Transverse colon (tissue), 4 donors: ENCODE results near the gene ANP32A. TPM values are rescaled to one million over a fixed set of nuclear protein-coding genes. Genes with fewer than 3 reads are reported as not detected.
"Not testable (repeated sequence)": the region's sequence is repeated elsewhere in the genome, so short reads cannot be mapped to it uniquely, and the experiment has no call there.

Experiments
- DNase-seq: peaks from one replicate; pipeline ENCODE4 v3.0.0-alpha.2; 2019
- H3K27ac ChIP-seq, 4 donors: fragments of 200-600 bp; sonication (generic); 2 replicates each; pipeline ENCODE4 v1.5.1; 2016 to 2018; ENCODE audit warnings: inconsistent platforms in 4 of 4
- H3K27me3 ChIP-seq: fragments of 200-600 bp; sonication (generic); 2 replicates; pipeline ENCODE4 v1.5.1; 2017; ENCODE audit warnings: inconsistent platforms
- H3K36me3 ChIP-seq, 4 donors: fragments of 200-600 bp; sonication (generic); 2 replicates each; pipeline ENCODE4 v1.5.1; 2017 to 2019; ENCODE audit warnings: inconsistent platforms in 4 of 4
- H3K4me1 ChIP-seq, 4 donors: fragments of 200-600 bp; sonication (generic); 2 replicates each; pipeline ENCODE4 v1.5.1; 2017 to 2020; ENCODE audit warnings: inconsistent platforms in 4 of 4
- H3K4me3 ChIP-seq, 4 donors: fragments of 200-600 bp; sonication (generic); 1 replicate in 1 of 4; 2 replicates in 3 of 4; pipeline versions ENCODE4 v1.5.1 to v1.6.1; 2017 to 2019; ENCODE audit warnings: inconsistent platforms in 4 of 4
- H3K9me3 ChIP-seq, 2 donors: fragments of 200-600 bp; sonication (generic); 2 replicates each; pipeline ENCODE4 v1.5.1; 2017 to 2019; ENCODE audit warnings: inconsistent platforms in 2 of 2
- CTCF ChIP-seq, 5 experiments: fragments of 200-600 bp in 3 of 5; fragments of 450-650 bp in 2 of 5; sonication (generic) in 3 of 5; IDR thresholded peaks; 1 replicate in 2 of 5; 2 replicates in 3 of 5; pipeline ENCODE4 v1.5.1; 2016 to 2017; ENCODE audit warnings: antibody characterized with exemption in 5 of 5, inconsistent platforms in 3 of 5, mild to moderate bottlenecking in 2 of 5, moderate library complexity in 1 of 5
- EP300 ChIP-seq: sonication (generic); formaldehyde crosslinking; IDR thresholded peaks from one replicate; pipeline ENCODE4 v1.6.1; 2017; ENCODE audit warnings: antibody characterized with exemption, low read depth
- POLR2A ChIP-seq: fragments of 450-650 bp; IDR thresholded peaks from one replicate; pipeline ENCODE4 v1.6.1; 2016; ENCODE audit warnings: antibody characterized with exemption, mild to moderate bottlenecking, moderate library complexity
- POLR2AphosphoS5 ChIP-seq, 3 donors: sonication (generic); formaldehyde crosslinking; IDR thresholded peaks; one replicate each; pipeline ENCODE4 v1.6.1; 2016; ENCODE audit warnings: antibody characterized with exemption in 3 of 3
- WGBS, 2 donors: methylation state at CpG; one replicate each; pipeline ENCODE4 v1.1.5; 2018; ENCODE audit warnings: low coverage in 1 of 2; 5-methylcytosine and 5-hydroxymethylcytosine counted together
- in situ Hi-C, 4 donors: fragments of 200-750 bp; cut with MboI; loops; one replicate each; pipeline versions ENCODE4 v1.15.0 to v1.15.1; 2017; ENCODE audit warnings: low sequenced_read_pairs in 3 of 4, low pct_ligation_motif_present in 1 of 4, low pct_unique_long_range_greater_than_20kb in 1 of 4
- intact Hi-C: fragments of 100-400 bp; cut with DNase I; formaldehyde crosslinking; loops from one replicate; pipeline ENCODE4 v1.15.1; 2023; ENCODE audit warnings: low total_unique reads
- total RNA-seq, 4 donors: library from RNA; depleted of rRNA; stranded (reverse); fragments of >200 nt; gene quantifications; one replicate each; pipeline ENCODE4 v1.1.0, GENCODE V29; 2016

Gene ANP32A
- 10 to 100 TPM; 23.9 to 92.7 (median 69.4) TPM for total RNA-seq

DNA sequence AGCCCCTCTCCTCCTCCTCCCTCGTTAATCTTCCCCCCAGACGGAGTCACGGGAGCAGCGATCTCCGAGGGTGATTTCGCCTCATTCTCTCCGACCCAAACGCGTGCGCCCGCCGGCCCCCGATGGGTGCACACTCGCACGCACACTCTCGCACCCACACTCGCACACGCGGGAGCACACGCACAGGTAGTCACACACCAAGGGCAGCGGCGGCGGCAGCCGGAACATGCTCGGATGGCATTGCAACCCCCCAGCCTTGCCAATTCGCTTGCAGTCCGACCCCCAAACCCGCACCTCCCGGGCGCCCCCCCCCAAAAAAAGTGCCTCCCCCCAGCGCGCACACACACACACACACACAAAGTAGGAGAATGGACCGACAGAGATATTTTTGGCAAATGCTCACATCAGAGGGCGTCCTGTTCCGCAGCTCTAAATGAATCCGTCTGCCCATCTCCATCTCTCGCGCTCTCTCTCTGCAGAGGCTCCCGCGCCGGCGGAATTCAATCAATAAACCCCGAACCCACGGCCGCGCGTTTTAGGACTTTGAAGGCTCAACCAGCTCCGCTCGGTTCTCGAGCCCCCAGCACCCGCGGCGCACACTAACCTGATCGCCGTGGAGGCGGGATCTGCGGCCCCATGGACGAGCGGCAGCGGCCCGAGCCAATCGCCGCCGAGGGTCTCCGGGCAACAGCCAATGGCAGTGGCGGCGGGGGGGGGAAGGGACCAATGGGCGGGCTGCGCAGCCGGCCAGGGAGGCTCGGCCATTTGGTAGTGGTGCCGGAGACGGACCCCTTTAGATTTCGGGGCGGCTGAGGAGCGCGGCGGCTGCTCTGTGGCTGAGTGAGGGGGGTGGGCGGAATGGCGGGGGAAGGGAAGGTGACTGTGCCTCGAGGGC, at the start of gene ANP32A:
ANP32A (minus strand) TSS at position 601 of the 895 bp plus-strand sequence; CDS start at position 457, 144 bp downstream.
- Histone ChIP-seq H3K9me3 (no peaks in the 10 kb centered on the region), H3K4me3 (peak within 1 kb of the TSS; percentile 80 to 98 (median 82)), H3K27ac (peak within 1 kb of the TSS; percentile 97 to 100 (median 99)), H3K4me1 (peaks cover 4 to 27% (median 18%) of the 10 kb centered on the region in 4 donors), H3K27me3 (no peaks in the 10 kb centered on the region), H3K36me3 (no peaks in the 10 kb centered on the region)
- intact Hi-C loops (no loop called here), in situ Hi-C loops (no loop called here)
- peak; percentile 70 for TF ChIP-seq POLR2A
- no peak for TF ChIP-seq CTCF (IDR thresholded peaks at IDR 0.05)
- no peak for TF ChIP-seq EP300
- peak; percentile 64 to 91 (median 75) for TF ChIP-seq POLR2AphosphoS5 (IDR thresholded peaks at IDR 0.05)
- DNase-seq: peak; percentile 98
- WGBS, 2 donors: 0 to 10% methylated on average over 2 to 16 of the region's 81 CpGs

DNA sequence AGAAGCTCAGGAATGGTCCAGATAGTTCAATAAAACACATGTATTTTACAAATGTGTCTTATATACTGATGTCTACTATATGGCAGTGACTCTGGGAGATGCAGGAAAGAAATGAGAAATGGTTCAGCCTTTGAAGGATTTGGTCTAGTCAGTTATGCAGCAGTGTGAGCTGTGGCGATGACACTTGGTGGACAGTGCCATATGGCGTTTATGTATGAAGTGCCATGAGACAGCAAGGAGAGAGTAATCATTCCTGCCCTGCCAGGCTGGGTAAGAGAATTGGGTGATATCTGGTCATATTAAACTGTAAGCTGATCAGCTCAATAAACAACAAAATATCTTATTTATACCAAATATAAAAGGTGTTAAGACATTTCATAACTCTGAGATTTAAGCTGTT, 47.6 kb upstream of the ANP32A start:
- TF ChIP-seq POLR2AphosphoS5 (IDR thresholded peaks at IDR 0.05): no peak
- TF ChIP-seq EP300: no peak
- no peak for TF ChIP-seq POLR2A
- no peak for TF ChIP-seq CTCF (IDR thresholded peaks at IDR 0.05)
- intact Hi-C loops (no loop called here), in situ Hi-C loops (no loop called here)
- Histone ChIP-seq H3K4me1 (no peaks in the 10 kb centered on the region), H3K27ac (no peak overlapping the region), H3K9me3 (no peaks in the 10 kb centered on the region), H3K4me3 (no peak overlapping the region), H3K27me3 (peaks cover 12% of the 10 kb centered on the region), H3K36me3 (no peaks in the 10 kb centered on the region)
- 87 to 89% methylated on average over 2 of the region's 2 CpGs for WGBS, 2 donors
- DNase-seq: no peak

DNA sequence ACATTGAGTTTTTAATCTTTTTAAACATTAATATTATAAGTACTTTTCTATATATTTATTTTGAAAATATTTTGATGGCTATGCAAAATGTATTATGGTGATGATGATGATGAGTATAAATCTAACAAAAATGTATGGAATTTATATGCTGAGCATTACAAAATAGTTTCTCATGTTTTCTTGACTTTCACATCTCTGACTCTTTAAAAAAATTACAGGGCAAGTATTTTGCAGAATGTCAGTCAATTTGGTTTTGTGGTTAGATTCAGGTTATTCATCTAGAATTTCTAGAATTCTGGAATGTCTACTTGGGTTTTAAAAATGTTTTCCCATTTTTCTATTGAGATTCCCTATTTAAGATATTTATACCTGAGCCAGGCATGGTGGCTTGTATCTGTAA, 41.7 kb upstream of the ANP32A start:
- H3K9me3 ChIP-seq: peaks cover 4 to 11% of the 10 kb centered on the region in 2 donors
- intact Hi-C loops (no loop called here), in situ Hi-C loops (no loop called here)
- DNase-seq: no peak
- peaks cover 3% of the 10 kb centered on the region for H3K27me3 ChIP-seq
- H3K4me1 ChIP-seq: no peaks in the 10 kb centered on the region
- no peak overlapping the region for H3K4me3 ChIP-seq
- H3K36me3 ChIP-seq: no peaks in the 10 kb centered on the region
- H3K27ac ChIP-seq: no peak overlapping the region
- TF ChIP-seq POLR2A (no peak), EP300 (no peak), POLR2AphosphoS5 (IDR thresholded peaks at IDR 0.05) (no peak), CTCF (IDR thresholded peaks at IDR 0.05) (no peak)

DNA sequence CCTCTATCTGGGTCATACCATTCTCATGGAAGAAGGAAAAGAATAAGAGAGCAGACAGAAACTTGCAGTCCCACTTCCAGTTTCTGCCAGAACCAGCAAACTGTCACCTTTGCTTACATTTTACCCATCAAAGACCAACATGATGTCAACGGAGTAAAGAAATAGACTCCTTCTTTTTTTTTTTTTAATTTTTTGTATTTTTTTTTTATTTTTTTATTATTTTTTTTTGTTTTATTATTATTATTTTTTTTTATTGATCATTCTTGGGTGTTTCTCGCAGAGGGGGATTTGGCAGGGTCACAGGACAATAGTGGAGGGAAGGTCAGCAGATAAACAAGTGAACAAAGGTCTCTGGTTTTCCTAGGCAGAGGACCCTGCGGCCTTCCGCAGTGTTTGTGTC, 38.0 kb upstream of the ANP32A start:
- in situ Hi-C loops, H3K36me3 ChIP-seq, intact Hi-C loops, H3K4me3 ChIP-seq, DNase-seq, H3K4me1 ChIP-seq, H3K27ac ChIP-seq: not testable (repeated sequence)
- 67 to 88% methylated on average over 1 to 2 of the region's 4 CpGs for WGBS, 2 donors
- Histone ChIP-seq H3K27me3 (peaks cover 12% of the 10 kb centered on the region), H3K9me3 (peaks cover 9 to 14% of the 10 kb centered on the region in 2 donors)

GRCh38 chr15:68857443-68857842, 36.7 kb upstream of the ANP32A start:
- H3K4me3 ChIP-seq, in situ Hi-C loops, H3K36me3 ChIP-seq, DNase-seq, intact Hi-C loops, H3K4me1 ChIP-seq, H3K27ac ChIP-seq: not testable (repeated sequence)
- peaks cover 9 to 14% of the 10 kb centered on the region in 2 donors for H3K9me3 ChIP-seq
- H3K27me3 ChIP-seq: peaks cover 12% of the 10 kb centered on the region
- 94% methylated on average over 1 to 5 of the region's 5 CpGs for WGBS, 2 donors
